Stimulated activated CD4-positive, alpha-beta T cell treated with anti-CD3 and anti-CD28 coated beads, Interleukin-2, amount 100 ng/mL, for 48 hours (primary cell): Measurements from ENCODE around the gene ERC1.

Source experiments
- DNase-seq, 2 donors: peaks; one replicate each; pipeline ENCODE4 v3.0.0-alpha.2; 2020

ERC1 gene

DNA sequence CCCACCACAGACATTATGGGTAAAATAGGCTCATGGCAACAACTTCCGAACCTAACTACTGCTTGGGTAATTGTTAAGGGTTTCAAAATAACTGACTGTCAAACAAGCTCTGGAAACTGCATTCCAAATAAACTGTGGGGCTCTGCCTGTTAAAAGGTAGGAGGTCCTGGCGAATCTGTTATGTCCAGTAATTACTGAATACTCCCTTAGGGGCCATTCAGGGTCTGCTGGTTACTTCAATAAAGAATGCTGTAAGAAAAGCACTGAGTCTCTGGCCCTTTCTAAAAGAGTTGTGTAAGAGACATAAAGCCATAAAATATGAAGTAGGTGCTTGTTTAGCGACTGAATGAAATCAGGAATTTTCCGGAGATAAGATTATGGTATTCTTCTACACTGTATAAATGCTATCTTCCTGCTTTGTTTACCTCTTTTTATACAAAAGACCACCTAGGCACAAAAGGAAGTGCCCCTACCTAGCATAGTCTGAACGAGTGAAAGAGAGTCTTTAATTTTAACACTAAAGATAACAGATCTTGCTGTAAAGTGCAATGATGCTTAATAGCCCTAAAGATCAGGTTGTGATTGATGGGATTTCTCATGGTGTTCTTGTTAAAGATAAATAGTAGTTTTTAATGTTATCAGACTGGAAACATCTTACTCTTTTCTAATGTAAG is 475.6 kb downstream of the ERC1 start:
- no peak for DNase-seq

- no peak for DNase-seq
Measured at GRCh38 chr12:1467710-1468109, 476.7 kb downstream of the ERC1 start.

DNA sequence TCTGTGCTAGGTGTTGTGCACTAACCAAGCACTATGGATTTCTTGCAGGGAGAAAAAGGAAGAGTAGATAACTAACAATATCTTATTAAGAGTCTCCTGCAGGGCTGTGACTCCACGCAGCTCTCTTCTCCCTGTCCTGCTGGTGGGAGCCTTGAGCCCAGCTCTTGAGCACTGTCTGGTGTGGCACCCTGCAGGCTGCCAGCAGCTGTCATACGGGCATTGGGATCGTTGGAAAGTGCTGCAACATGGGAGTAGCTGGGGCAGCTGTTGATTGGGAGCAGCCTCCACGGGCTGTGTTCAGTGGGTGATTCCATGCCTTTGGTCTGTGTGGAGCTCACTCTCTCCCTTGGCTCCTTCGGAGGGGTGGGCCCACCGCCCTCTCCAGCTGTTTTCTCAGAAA is 478.0 kb downstream of the ERC1 start:
- no peak for DNase-seq

GRCh38 chr12:1470051-1470450 is 479.0 kb downstream of the ERC1 start:
- no peak for DNase-seq

- no peak for DNase-seq
Measured at GRCh38 chr12:1471224-1471623, 480.2 kb downstream of the ERC1 start.

GRCh38 chr12:1473418-1473817 is 482.4 kb downstream of the ERC1 start:
- DNase-seq = no peak

- DNase-seq = no peak
Measured at GRCh38 chr12:1474041-1474573, 483.1 kb downstream of the ERC1 start.

DNA sequence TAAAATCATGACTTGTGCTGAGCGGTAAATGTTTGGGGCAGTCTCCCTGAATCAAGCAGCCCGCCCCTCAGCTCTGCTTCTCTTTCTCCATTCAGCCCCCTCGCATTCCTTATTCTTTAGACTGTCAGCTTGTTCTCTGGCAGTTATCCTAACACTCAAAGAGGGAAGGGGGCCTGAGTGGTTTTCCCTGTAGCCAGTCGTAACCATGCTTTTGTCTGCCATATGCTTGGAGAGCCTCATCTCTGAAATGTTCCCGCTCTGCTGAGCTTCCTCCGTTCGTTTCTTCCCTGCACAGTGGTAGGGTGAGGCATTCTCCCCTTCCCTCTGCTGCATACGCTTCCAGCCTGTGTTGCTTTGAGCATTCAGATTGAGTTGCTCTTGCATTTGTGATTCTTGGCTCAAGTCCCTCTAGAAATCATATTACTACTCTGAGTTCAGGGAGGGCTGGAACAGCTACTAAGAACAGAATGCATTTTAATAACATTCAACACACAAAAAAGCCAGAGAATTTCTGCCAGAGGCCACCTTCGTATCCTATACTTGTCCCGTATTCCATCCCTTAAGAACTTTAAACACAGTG is 483.6 kb downstream of the ERC1 start:
- no peak for DNase-seq

- no peak for DNase-seq
Measured at GRCh38 chr12:1479645-1480044, 488.6 kb downstream of the ERC1 start.

- no peak for DNase-seq
Measured at GRCh38 chr12:1481326-1481725, 490.3 kb downstream of the ERC1 start.

- DNase-seq = no peak
Measured at GRCh38 chr12:1481906-1482305, 490.9 kb downstream of the ERC1 start.

DNA sequence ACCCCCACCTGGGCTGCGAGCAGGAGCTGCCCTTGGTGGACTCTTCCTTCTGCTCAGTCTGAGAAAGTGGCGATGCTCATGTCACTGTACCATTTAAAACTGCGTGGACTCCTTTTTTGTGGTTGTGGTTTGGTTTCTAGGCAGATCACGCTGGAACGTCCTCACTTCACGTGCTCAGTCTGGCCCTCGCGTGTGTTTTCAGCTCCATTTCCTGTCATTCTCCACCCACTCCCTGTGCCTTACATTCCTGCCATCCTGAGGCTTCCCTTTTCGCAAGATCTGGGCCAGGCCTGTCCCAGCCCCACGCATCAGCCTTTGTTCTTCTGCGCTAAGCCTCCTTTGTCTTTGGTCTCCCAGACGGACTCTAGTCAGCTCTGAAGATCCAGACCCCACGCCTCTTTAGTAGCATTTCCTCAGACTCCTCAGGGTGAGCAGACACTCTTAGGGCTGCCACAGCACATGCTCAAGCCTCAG is 497.9 kb downstream of the ERC1 start:
- DNase-seq = no peak

- no peak for DNase-seq
Measured at GRCh38 chr12:1491983-1492697, 501.1 kb downstream of the ERC1 start.

GRCh38 chr12:1493781-1494565 is 502.9 kb downstream of the ERC1 start:
- no peak for DNase-seq

DNA sequence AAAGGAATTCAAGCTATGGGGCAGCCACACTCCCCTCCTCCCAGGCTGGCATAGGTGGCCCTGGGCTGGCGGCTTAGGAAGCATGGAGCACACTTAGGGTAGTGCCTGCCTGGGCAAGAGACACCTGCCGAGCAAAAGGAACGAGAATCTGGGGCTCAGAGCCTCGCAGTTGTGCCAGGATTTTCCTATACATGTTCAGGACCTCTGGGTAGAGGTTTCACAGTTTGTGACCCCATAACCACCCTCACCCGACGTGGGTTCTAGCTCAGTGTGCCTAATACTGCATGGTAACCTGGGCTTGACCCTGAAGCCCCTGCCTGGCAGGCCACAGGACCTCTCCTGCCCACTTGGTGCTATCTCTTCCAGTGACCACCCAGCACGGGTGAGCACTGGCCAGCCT is 503.8 kb downstream of the ERC1 start:
- DNase-seq = no peak

DNA sequence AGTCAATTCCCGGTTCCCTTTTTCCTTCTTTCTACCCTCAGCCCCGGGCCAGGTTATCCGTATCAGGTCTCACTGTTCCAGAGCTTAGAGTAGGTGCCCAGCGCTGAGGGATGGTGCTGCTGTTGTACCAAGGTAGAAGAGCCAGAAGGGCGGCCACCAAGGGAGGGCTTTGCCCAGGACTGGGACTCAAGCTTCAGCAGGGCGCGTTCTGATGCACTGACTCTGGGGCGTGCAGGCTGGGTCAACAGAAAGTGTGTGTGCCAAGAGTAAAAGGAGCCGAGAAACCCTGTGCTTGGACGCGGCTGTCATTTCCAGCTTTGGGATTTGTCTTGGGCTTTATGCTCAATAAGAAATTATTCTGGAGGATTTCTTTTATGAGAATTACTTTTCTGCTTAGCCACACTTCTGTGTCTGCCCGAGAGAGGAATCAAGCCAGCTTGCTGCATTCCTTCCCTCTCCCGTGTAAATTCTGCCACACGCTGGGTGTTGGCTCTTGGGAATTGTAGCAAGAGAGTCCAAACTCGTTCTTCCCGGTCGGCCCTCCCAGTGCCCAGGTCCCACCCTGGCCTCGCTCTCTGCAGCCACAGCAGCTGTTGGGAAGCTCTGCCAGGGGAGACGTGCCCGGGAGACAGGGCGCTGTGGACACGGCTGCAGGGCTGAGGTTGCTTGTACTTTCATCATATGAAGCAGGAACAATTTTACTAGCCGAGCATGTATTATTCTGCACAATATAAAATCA is 505.3 kb downstream of the ERC1 start:
- no peak for DNase-seq

- DNase-seq = no peak
Measured at GRCh38 chr12:1497161-1497560, 506.1 kb downstream of the ERC1 start.

GRCh38 chr12:1498199-1498740 is 507.2 kb downstream of the ERC1 start:
- no peak for DNase-seq

GRCh38 chr12:1499351-1499750 is 508.3 kb downstream of the ERC1 start:
- no peak for DNase-seq

DNA sequence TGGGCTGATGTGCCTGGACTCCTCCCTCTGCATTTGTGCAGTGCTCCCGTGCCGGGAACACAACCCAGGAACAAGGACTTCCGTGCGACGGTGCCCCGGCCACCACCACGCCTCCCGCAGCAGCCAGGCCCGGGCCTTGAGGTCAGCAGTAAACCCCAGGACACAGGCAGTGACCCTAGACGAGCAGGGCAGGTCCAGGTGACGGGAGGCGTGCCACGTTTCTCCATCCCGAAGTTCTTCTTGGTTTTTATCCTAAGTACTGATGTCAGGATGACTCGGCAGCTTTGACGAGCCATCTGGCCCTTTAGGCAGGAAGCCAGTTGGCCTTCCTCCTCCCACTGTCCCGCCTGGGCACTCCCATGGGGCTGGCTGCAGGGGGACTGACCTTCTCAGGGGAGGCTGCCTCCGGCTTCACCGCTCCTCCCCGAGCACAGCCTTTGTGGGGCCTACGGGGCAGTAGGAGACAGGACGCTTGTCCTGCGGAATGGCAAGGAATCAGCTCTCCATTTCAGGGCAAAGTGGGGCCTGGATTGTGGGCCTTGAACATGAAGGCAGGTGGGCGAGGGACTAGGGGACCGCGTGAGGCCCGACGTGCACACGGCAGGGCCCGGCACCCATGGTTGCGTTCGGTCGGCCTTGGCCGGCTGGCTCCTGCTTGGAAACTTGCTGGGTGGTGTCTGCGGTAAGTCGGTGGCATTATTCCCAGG is 509.2 kb downstream of the ERC1 start:
- no peak for DNase-seq

GRCh38 chr12:1501001-1501400 is 510.0 kb downstream of the ERC1 start:
- DNase-seq = no peak
